Measurements from ENCODE around the gene ADAMTSL3. TPM values are rescaled to one million over a fixed set of nuclear protein-coding genes. Genes with fewer than 3 reads are reported as not detected.

Gene ADAMTSL3
- total and polyA plus RNA-seq, 2 of the 8 experiments (the other 6 are each of a cell fraction or from before 2014, with no cell fraction given): 0.35 to 1.4 TPM

- peaks cover 2% of the 10 kb centered on the region for H3K23me2 ChIP-seq (ENCODE audit: low read depth, low read length)
- H2BK120ac ChIP-seq (replicated peaks; ENCODE audit: low read depth, low read length): no peak overlapping the region
- H3K23ac ChIP-seq (ENCODE audit: insufficient read length): no peak overlapping the region
- no peak overlapping the region for H2AFZ ChIP-seq (ENCODE audit: low read length)
- no peak overlapping the region for H3K4me3 ChIP-seq (ENCODE audit: extremely low read depth in 1 of 4, insufficient read depth in 2 of 4, low read depth in 3 of 4, low read length in 4 of 4)
- no peaks in the 10 kb centered on the region for H3K36me3 ChIP-seq (ENCODE audit: control insufficient read depth in 2 of 4, insufficient read depth in 4 of 4, low read length in 3 of 4)
- no peak overlapping the region for H2BK12ac ChIP-seq (ENCODE audit: low read depth, low read length)
- no peaks in the 10 kb centered on the region for H4K20me1 ChIP-seq (replicated peaks in 1 of 2; ENCODE audit: control insufficient read depth in 1 of 2, insufficient read depth in 2 of 2, low read length in 2 of 2)
- no peak overlapping the region for H3K14ac ChIP-seq (ENCODE audit: insufficient read length)
- no peak overlapping the region for H4K8ac ChIP-seq (ENCODE audit: extremely low read depth, insufficient read depth, low read length)
- ChIA-PET CTCF (ENCODE audit: partially characterized antibody) (interaction anchor here (1.3 to 2.0 kb wide), 3 partner anchors 10 to 30 kb away, joined by 3 to 11 read pairs (median 3); no protein-coding TSS in a partner anchor), POLR2A (ENCODE audit: partially characterized antibody) (no interaction called here)
- H3K4me2 ChIP-seq (ENCODE audit: insufficient read depth in 1 of 2, low read depth in 2 of 2, low read length in 2 of 2): no peak overlapping the region
- H4K91ac ChIP-seq (replicated peaks; ENCODE audit: insufficient read length, low read length): no peak overlapping the region
- no peaks in the 10 kb centered on the region for H3K27me3 ChIP-seq (replicated peaks in 1 of 4; ENCODE audit: control insufficient read depth in 3 of 4, extremely low read depth in 1 of 4, insufficient read depth in 3 of 4, low read length in 3 of 4)
- H3K79me1 ChIP-seq (ENCODE audit: low read depth, low read length): no peaks in the 10 kb centered on the region
- H3K4me1 ChIP-seq (replicated peaks in 1 of 4; ENCODE audit: control insufficient read depth in 3 of 4, insufficient read depth in 4 of 4, low read length in 3 of 4): no peaks in the 10 kb centered on the region
- H4K5ac ChIP-seq (ENCODE audit: insufficient read length, low read depth, low read length): no peak overlapping the region
- H3K9me3 ChIP-seq (ENCODE audit: insufficient read depth in 2 of 2, low read depth in 1 of 2, low read length in 1 of 2): no peaks in the 10 kb centered on the region
- DNase-seq (ENCODE audit: low read depth in 1 of 2, low spot score in 2 of 2): no peak
- no peak overlapping the region for H3K9ac ChIP-seq (replicated peaks in 1 of 4; ENCODE audit: extremely low read depth in 1 of 4, low read depth in 3 of 4, low read length in 3 of 4)
- no peak overlapping the region for H3K4ac ChIP-seq (replicated peaks; ENCODE audit: insufficient read length, low read depth, low read length)
- no peak overlapping the region for H3K18ac ChIP-seq (ENCODE audit: extremely low read depth, low read length)
- no peak overlapping the region for H2BK20ac ChIP-seq (ENCODE audit: low read length)
- no peak overlapping the region for H3K27ac ChIP-seq (ENCODE audit: low read depth, low read length)
- WGBS, 2 experiments (ENCODE audit: extremely low coverage in 1 of 2, insufficient coverage in 1 of 2, insufficient read length in 1 of 2, insufficient replicate concordance in 2 of 2, low coverage in 1 of 2, low lambda C conversion rate in 2 of 2, missing lambda C conversion rate in 1 of 2): 91% methylated on average over 6 of the region's 6 CpGs; no CpG with 5 or more reads in 1 of the 2 experiments
- no peak overlapping the region for H3K56ac ChIP-seq (replicated peaks; ENCODE audit: insufficient read length, low read depth, low read length)
- no peaks in the 10 kb centered on the region for H3K79me2 ChIP-seq (ENCODE audit: control insufficient read depth in 1 of 2, insufficient read depth in 2 of 2, low read length in 2 of 2)
- no peak for FAIRE-seq
- no peak overlapping the region for H2BK15ac ChIP-seq (ENCODE audit: low read length)
- no peak overlapping the region for H2BK5ac ChIP-seq (ENCODE audit: low read depth, low read length)
- no peak overlapping the region for H2AK5ac ChIP-seq (ENCODE audit: low read depth, low read length)
- TF ChIP-seq SP2 (IDR thresholded peaks at IDR 0.05; ENCODE audit: low read length) (no peak), KDM4A (IDR thresholded peaks at IDR 0.05; ENCODE audit: low read depth, low read length, severe bottlenecking) (no peak), BRCA1 (IDR thresholded peaks at IDR 0.05; ENCODE audit: low read depth, low read length) (no peak), POU5F1 (IDR thresholded peaks at IDR 0.05; ENCODE audit: low read depth, low read length) (no peak), SRF (IDR thresholded peaks at IDR 0.05; ENCODE audit: low read depth, low read length) (no peak)
Measured at GRCh38 chr15:84003791-84004503, 350.0 kb downstream of the ADAMTSL3 start.
